GM18858 (cell line): Measurements from ENCODE around the gene LRP1B.

ENCODE experiments used
- ATAC-seq: cut with Tn5 transposase; IDR thresholded peaks from one replicate; pipeline ENCODE4 v1.9.1; 2021; ENCODE audit not compliant: unreplicated experiment

The LRP1B gene

DNA sequence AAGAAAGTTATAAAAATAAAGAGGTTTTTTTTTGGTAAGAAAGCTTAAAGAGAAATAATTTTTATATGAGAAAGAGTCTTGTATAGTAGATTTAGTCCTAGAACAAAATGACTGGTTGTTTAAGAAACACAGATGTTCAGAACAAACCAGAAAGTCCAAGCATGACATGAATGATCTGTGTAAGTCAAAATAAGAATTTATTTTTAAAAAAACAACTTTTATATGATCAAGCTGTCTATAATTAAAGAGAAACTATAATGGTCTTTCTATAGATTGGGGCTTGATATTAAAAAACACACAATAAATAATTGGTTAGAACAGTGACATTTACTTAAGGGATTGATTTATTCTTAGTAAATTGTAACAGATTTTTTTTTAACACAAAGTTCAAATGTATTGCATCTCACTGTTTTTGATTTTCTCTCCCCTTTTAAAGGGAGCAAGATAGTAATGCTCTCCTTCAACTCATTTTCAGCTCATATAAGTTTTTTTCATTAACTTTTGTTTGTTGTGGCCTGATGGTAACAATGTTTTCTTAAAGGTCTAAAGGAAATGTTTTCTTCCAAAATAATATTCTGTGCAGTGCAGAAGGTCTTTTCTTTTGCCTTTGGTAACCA lies 1256.8 kb downstream of the LRP1B start:
- ATAC-seq = no peak

DNA sequence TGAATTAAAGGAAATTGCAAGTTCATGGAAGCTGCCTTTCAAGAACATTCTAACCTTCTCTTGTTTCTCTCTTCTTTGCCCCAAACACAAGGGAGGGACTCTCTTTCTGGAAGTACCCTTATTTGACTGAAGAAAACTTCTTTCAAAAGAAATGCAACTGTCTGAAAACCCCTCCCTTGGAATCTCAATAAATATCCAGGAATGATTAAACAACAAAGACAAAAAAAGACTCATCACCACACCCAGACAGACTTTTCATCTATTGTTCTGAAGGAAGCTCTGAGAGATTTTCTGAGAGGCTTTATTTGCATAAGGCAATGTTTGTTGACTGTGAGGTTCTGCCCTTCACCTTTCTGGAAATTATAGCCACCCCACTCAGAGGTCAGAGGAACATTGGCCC lies 1260.9 kb downstream of the LRP1B start:
- no peak for ATAC-seq

DNA sequence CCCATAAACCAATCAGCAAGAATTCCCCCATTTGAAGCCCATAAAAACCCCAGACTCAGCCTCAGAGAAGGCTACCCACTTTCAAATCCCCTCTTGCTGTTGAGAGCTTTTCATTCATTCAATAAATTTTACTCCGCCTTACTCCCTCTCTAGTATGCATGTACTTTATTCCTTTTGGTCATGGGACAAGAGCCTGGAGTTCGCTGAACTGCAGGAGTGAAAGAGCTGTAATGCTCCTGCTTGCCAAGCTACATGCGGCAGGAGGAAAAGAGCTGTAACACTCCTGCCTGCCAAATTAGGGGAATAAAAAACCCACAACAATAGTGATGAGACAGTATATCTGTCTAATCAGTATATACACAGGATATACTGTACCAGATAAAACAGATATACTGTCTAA lies 1261.7 kb downstream of the LRP1B start:
- ATAC-seq = no peak

- ATAC-seq = no peak
Observed at GRCh38 chr2:140865837-140866236, 1265.0 kb downstream of the LRP1B start.

GRCh38 chr2:140863713-140864112 lies 1267.1 kb downstream of the LRP1B start:
- ATAC-seq = peak; percentile 85

DNA sequence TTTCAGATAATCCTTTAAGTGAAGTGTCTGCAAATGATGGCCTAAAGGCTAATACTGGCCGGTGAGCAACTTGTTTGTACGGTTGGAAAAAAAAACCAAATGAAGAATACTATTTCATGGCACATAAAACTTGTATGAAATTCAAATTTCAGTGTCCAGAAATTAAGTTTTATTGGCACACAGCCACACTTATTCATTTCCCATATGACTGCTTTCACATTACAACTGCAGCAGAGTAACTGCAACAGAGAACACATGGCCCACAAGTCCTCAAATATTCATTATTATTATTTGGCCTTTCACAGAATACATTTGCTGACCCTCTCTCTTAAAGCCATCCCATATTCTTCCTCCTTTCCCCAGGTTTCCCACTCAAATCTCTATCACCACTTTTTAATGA lies 1268.6 kb downstream of the LRP1B start:
- ATAC-seq = no peak

GRCh38 chr2:140861666-140862065 lies 1269.2 kb downstream of the LRP1B start:
- ATAC-seq = no peak

GRCh38 chr2:140855471-140855870 lies 1275.3 kb downstream of the LRP1B start:
- ATAC-seq = no peak

DNA sequence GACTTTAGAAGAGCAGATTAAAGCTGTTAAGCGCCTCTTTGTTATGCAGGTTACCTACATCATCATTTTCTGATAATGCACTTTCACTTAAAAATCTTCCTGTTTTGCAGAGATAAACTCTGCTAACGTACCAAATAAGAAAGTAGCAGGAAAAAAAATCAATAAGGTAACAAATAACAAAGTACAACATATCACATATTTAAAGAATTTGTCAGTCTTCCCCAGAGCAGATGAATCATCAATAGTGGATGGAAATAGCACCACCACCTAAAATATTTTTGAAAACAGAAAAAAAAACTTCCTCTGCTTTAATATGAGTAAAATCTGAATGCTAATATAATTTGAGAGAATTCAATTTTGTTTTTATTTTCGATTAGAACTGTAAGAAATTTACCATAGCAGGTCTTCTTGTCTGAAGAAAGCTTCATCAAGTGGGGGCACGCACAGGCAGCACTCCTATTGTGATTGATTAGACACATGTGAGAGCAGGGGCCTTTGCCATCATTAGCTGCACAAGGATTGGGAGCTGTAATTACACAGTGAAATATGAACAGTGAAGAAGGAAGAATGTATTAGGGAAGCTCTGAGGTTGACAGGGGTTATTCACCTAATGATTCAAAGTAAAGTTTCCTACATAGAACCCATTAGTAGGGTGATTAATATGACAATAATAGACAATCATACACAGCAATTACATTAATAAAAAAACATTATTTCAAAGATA lies 1279.4 kb downstream of the LRP1B start:
- ATAC-seq = no peak

- ATAC-seq = no peak
Observed at GRCh38 chr2:140843186-140843585, 1287.6 kb downstream of the LRP1B start.

DNA sequence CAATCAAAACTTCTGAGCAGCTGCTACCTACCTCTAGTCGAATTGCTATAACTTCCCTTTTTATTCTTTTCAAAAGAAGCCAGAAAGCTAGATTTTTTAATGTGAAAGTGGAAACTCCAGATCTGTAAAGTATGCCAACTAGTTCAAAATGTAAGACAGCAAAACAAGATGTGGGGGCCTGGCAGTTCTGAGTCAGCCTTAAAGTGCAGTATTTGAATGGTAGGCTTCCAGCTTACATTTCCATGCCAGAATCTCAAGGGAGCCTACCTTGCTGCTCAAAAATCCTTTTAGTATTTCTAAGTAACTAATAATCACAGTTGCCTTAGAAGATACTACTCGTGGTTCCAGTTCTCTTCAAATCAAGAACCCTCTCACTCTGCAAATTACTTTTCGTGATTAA lies 1288.7 kb downstream of the LRP1B start:
- ATAC-seq = no peak

GRCh38 chr2:140841141-140841540 lies 1289.7 kb downstream of the LRP1B start:
- no peak for ATAC-seq

DNA sequence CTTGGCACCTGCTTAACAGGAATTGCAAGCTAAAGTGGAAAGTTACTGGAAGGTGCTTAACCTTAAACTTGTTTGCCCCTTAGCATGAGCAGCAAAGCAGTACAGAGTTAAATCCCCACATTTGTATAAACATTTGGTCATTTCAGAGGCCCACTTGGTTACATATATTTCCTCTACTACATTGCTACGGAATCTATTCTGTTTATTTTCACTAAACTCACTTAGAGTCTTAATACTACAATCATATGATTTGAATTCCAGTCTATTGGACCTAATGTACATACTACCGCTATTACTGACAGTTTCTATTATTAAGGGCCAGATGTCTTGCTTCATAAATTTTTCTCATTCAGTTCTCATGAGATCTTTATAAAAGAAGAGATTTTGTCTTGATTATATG lies 1294.0 kb downstream of the LRP1B start:
- ATAC-seq = no peak

DNA sequence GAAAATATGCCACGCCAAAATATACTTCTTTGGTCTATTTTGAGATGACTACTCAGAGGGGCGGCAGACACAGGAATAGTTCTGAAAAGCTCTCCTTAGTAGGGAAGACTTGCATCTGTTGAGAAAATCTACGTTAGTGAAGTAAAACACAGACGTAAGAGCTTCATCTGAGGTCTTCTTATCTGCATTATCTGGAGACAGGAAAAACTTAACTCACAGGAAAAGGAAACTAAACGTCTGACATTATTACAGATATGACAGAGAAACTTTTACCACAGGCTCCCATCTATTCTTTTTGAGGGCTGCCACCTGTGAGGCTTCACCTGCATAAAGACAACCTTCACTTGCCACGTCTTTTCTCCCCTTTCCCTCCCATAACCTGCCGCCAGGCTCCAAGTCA lies 1295.7 kb downstream of the LRP1B start:
- no peak for ATAC-seq

DNA sequence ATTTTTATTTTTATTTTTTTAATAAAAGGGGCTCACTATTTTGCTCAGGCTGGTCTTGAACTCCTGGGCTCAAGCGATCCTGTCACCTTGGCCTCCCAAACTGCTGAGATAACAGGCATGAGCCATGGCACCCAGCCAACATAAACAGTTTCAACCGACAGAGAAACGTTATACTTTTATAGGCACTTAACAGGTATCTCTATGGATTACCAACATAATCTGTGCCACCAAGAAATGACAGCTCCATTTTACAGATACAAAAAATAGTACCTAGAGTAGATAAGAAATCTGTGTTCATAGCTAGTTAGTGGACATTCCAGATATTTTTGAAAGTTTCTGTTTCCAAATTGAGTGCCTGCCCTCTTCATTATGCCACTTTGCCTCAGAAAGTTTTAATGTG lies 1316.7 kb downstream of the LRP1B start:
- ATAC-seq = no peak

- ATAC-seq = peak; percentile 72
Observed at GRCh38 chr2:140808820-140809219, 1322.0 kb downstream of the LRP1B start.

DNA sequence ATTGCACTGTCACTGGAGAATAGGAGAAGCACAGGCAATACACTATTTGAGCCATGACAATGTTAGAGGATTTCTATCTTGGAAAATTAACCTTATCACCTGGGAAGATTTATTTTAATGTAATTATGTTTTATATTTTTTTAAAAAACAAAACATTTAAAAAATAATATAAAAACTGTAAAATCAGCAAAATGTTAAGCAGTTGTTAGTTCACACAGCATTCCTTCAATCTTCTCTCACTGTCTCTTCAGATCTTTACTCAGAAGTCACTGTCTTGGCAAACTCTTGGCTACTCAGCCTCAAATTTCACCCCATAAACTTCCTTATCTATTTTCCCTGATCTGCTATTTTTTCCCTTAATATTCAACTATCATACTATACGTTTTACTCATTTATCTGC lies 1322.6 kb downstream of the LRP1B start:
- no peak for ATAC-seq

GRCh38 chr2:140804700-140805260 lies 1326.0 kb downstream of the LRP1B start:
- no peak for ATAC-seq

DNA sequence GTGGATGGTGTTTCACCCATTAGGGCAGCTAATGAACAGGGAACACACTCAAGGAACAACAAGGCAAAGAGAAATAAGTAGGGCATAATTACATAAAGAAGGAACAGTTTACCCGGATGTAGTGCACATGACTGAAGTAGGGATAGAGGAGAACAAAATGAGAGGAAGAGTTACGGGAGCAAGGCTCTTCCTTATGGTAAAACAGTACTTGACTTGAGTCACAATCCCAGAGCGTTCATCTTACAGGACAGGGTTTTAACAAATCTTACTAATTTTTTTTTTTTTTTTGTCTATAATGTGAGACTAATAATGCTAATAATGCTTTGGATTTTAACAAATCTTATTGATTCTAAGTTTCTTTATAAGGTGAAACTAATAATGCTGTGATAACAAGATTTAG lies 1329.5 kb downstream of the LRP1B start:
- no peak for ATAC-seq

DNA sequence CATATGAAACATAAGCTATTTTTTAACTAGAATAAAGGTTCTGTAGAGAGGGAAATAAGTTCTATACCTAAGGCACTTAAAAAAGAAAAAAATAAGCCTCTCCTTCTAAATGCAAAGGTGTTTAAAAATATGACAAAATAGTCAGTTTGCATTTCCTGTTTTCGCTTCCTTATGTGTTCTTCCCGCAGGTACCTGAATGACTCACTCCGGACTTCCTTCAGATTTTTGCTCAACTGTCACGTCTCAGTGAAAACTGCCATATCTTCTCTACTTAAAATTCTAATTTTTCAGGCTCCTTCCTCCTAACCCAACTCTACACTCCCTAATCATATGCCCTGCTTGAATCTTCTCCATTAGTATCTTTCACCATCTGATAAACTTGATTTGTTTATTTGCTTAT lies 1333.1 kb downstream of the LRP1B start:
- ATAC-seq = peak; percentile 99

- no peak for ATAC-seq
Observed at GRCh38 chr2:140791802-140792201, 1339.0 kb downstream of the LRP1B start.

GRCh38 chr2:140786585-140786984 lies 1344.2 kb downstream of the LRP1B start:
- ATAC-seq = no peak

DNA sequence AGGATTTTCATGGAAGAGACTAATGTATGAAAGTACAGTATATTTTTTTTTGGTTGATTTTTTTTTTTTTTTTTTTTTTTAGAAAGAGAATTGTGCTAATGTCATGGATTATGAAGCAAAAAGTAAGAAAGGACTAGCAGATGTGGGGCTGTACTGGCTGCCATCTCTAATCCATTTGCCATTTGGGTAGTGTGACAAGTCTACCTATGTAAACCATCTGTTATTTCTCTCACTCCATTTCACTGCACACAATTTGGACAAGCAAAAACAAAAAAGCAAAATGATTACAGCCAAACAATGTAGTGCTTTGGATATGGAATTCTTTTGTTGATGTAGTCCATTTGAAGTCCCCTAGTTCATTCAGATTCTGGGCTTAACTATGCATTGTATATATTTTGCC lies 1355.4 kb downstream of the LRP1B start:
- no peak for ATAC-seq
